Fibroblast of mammary gland (primary cell): Measurements from ENCODE around the gene PSG11.
A peak's percentile ranks its signal among the peaks of the same experiment; 100 is the strongest.
"Not testable (repeated sequence)": the region's sequence is repeated elsewhere in the genome, so short reads cannot be mapped to it uniquely, and the experiment has no call there.

ENCODE experiments used
- DNase-seq: peaks from one replicate; pipeline ENCODE4 v3.0.0-alpha.2; 2010; ENCODE audit warnings: low read depth
- H3K4me3 ChIP-seq: 2 replicates; pipeline ENCODE4 v1.5.1; 2011; ENCODE audit warnings: low read depth, mild to moderate bottlenecking, low read length, moderate library complexity; ENCODE audit not compliant: control insufficient read depth
- TF ChIP-seq, protein P1 (sequence below): conservative IDR thresholded peaks from 2 replicates; pipeline ENCODE4 v1.5.1; 2011; ENCODE audit warnings: low read depth, low read length, inconsistent platforms; ENCODE audit not compliant: control insufficient read depth, insufficient read depth

Gene PSG11

GRCh38 chr19:43026369-43026768 lies at the start of gene PSG11:
Gene PSG11, minus strand, starts transcription at chr19:43026469. Its CDS starts 97 bp downstream, at chr19:43026372.
- H3K4me3 ChIP-seq, DNase-seq: not testable (repeated sequence)

- H3K4me3 ChIP-seq, DNase-seq: not testable (repeated sequence)
Observed at GRCh38 chr19:43062418-43062817, 36.1 kb upstream of the PSG11 start.

DNA sequence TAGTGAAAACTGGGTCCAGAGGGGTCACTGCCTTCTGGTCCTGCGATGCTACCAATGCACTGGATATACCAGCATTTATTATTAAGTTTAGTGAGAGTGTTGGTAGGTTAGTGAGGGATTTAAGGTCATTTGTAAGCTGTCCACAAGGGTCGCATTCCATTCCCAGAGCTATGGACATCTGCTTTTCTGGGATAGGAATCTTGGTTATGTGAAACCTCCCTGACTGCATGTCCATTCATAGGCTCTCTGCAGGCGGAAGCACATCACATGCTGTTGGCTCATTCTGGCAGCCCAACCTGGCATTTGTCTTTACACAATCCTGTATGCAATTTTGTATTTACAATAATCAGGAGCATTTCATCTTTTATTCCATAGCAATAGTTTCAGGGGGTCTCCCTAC lies 35.1 kb upstream of the PSG11 start:
- H3K4me3 ChIP-seq, result not testable (repeated sequence)
- peak; percentile 22 for DNase-seq

DNA sequence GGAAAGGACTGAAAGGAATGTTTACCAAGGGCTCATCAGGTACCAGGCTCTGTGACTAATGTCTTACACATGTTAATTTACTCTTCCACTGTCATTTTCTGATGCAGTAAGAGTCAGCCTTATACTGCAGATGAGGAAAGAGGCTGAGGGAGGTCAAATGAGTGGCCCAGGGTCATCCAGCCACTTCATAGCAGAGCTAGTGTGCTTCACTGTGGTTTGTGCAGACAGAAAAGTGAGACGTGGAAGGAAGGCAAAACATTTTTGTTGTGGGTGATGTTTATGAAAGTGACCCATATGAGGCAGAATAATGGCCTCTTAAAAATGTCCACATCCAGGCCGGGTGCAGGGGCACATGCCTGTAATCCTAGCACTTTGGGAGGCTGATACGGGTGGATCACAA lies 34.0 kb upstream of the PSG11 start:
- H3K4me3 ChIP-seq, result not testable (repeated sequence)
- peak; percentile 60 for DNase-seq

- not testable (repeated sequence) for DNase-seq, H3K4me3 ChIP-seq
Observed at GRCh38 chr19:43059482-43059881, 33.2 kb upstream of the PSG11 start.

GRCh38 chr19:43058440-43058839 lies 32.2 kb upstream of the PSG11 start:
- peak; percentile 4 for DNase-seq

GRCh38 chr19:43047966-43048365 lies 21.7 kb upstream of the PSG11 start:
- H3K4me3 ChIP-seq, DNase-seq: not testable (repeated sequence)

More at GRCh38 chr19:43058440-43058839, 32.2 kb upstream of the PSG11 start:
- H3K4me3 ChIP-seq, result not testable (repeated sequence)

DNA sequence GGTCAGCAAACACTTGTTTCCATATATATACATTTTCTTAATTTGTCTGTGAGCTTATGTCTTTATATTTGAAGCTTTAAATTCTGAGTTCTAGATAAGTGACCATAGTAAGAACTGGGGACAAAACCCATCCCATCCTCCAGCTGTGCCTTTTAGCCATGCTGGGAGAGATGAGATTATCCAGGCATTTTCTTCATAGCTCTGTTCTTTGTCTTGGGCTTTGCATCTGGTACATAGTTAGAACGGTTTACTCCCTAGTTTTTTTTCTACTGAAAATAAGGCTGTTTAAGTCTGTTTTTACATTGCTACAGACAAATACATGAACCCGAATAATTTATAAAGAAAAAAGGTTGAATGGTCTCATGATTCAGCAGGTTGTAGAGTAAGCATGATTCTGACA lies 20.3 kb upstream of the PSG11 start:
- not testable (repeated sequence) for H3K4me3 ChIP-seq, DNase-seq

GRCh38 chr19:43043492-43044180 lies 17.4 kb upstream of the PSG11 start:
- DNase-seq, H3K4me3 ChIP-seq: not testable (repeated sequence)

GRCh38 chr19:43031645-43032044 lies 5.4 kb upstream of the PSG11 start:
- H3K4me3 ChIP-seq, result not testable (repeated sequence)
- peak; percentile 57 for DNase-seq
- TF ChIP-seq, protein P1, sequence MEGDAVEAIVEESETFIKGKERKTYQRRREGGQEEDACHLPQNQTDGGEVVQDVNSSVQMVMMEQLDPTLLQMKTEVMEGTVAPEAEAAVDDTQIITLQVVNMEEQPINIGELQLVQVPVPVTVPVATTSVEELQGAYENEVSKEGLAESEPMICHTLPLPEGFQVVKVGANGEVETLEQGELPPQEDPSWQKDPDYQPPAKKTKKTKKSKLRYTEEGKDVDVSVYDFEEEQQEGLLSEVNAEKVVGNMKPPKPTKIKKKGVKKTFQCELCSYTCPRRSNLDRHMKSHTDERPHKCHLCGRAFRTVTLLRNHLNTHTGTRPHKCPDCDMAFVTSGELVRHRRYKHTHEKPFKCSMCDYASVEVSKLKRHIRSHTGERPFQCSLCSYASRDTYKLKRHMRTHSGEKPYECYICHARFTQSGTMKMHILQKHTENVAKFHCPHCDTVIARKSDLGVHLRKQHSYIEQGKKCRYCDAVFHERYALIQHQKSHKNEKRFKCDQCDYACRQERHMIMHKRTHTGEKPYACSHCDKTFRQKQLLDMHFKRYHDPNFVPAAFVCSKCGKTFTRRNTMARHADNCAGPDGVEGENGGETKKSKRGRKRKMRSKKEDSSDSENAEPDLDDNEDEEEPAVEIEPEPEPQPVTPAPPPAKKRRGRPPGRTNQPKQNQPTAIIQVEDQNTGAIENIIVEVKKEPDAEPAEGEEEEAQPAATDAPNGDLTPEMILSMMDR, result peak; percentile 47

- no peak overlapping the region for H3K4me3 ChIP-seq
- no peak for DNase-seq
- TF ChIP-seq, protein P1, result no peak
Observed at GRCh38 chr19:43028866-43029265, 2.6 kb upstream of the PSG11 start.

DNA sequence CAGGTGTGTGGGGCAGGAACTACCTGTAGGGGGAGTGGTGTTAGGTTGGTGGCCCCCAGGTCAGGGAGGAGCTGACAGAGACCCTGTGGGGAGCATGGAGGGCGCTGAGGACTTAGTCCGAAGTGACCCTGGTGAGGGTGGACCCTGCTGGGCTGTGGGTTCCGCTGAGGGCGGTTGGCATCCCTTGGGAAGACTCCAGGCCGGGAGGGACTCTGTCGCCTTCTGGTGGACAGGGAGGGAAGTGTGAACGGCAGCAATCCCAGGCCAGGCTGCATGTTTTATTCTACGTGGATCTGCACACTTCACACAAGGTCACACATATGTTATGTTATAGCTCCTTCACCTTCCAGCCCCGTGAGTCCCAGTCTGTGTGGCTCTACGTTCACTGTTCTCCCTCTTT lies 1.7 kb upstream of the PSG11 start:
- TF ChIP-seq, protein P1, result peak; percentile 48
- DNase-seq, H3K4me3 ChIP-seq: not testable (repeated sequence)

GRCh38 chr19:43027061-43027460 lies 792 bp upstream of the PSG11 start:
- not testable (repeated sequence) for H3K4me3 ChIP-seq, DNase-seq

- H3K4me3 ChIP-seq, result not testable (repeated sequence)
- peak; percentile 82 for DNase-seq
Observed at GRCh38 chr19:43022098-43022497, 4.2 kb downstream of the PSG11 start.

DNA sequence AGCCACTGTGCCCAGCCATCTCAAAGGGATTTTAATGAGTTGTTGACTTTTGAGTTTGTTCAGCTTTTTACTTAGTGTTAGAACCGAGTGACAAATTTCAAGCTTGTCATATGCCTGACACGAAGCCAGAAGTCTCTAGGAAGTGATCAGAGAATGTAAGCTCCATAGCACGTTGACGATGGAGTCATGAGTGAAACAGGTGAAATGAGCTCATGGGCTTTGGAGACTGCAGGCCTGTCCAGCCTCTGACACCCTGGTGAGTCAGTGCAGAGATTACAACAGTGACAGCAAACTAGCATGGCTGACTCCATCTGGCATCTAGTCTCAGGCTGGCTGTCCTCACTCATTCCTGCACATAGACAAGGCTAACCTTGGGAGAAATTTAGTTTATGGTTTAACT lies 4.6 kb downstream of the PSG11 start:
- peak; percentile 94 for DNase-seq
- H3K4me3 ChIP-seq, result not testable (repeated sequence)
